ENCODE measurements around the gene STK32C.
"Not testable (repeated sequence)": the region's sequence is repeated elsewhere in the genome, so short reads cannot be mapped to it uniquely, and the experiment has no call there.

Gene STK32C

GRCh38 chr10:132220061-132220460 lies 87.7 kb downstream of the STK32C start:
- in situ Hi-C loops (cut with MboI; ENCODE audit: low sequenced_read_pairs, unreplicated experiment) = loop anchor here (10.0 to 25.0 kb wide), 3 partner anchors 125 to 417 kb away; no protein-coding TSS in a partner anchor
- no peak for DNase-seq (ENCODE audit: low spot score)
- no peak for TF ChIP-seq CTCF (IDR thresholded peaks at IDR 0.05; ENCODE audit: borderline replicate concordance, control extremely low read depth, extremely low read depth, insufficient read depth, missing control alignments)

GRCh38 chr10:132219486-132219885 lies 88.3 kb downstream of the STK32C start:
- no peak for TF ChIP-seq CTCF (IDR thresholded peaks at IDR 0.05; ENCODE audit: borderline replicate concordance, control extremely low read depth, extremely low read depth, insufficient read depth, missing control alignments)
- in situ Hi-C loops (cut with MboI; ENCODE audit: low sequenced_read_pairs, unreplicated experiment) = loop anchor here (25.0 kb wide), 1 partner anchor 418 kb away; no protein-coding TSS in a partner anchor
- no peak for DNase-seq (ENCODE audit: low spot score)

GRCh38 chr10:132216441-132216840 lies 91.3 kb downstream of the STK32C start:
- DNase-seq (ENCODE audit: low spot score) = not testable (repeated sequence)
- in situ Hi-C loops (cut with MboI; ENCODE audit: low sequenced_read_pairs, unreplicated experiment) = loop anchor here (25.0 kb wide), 1 partner anchor 421 kb away; no protein-coding TSS in a partner anchor

GRCh38 chr10:132213917-132214316 lies 93.8 kb downstream of the STK32C start:
- no peak for TF ChIP-seq CTCF (IDR thresholded peaks at IDR 0.05; ENCODE audit: borderline replicate concordance, control extremely low read depth, extremely low read depth, insufficient read depth, missing control alignments)
- in situ Hi-C loops (cut with MboI; ENCODE audit: low sequenced_read_pairs, unreplicated experiment) = loop anchor here (25.0 kb wide), 1 partner anchor 423 kb away; no protein-coding TSS in a partner anchor
- DNase-seq (ENCODE audit: low spot score) = no peak

- in situ Hi-C loops (cut with MboI; ENCODE audit: low sequenced_read_pairs, unreplicated experiment) = loop anchor here (25.0 kb wide), 1 partner anchor 424 kb away; no protein-coding TSS in a partner anchor
- no peak for DNase-seq (ENCODE audit: low spot score)
- no peak for TF ChIP-seq CTCF (IDR thresholded peaks at IDR 0.05; ENCODE audit: borderline replicate concordance, control extremely low read depth, extremely low read depth, insufficient read depth, missing control alignments)
Observed at GRCh38 chr10:132212816-132213215, 94.9 kb downstream of the STK32C start.

GRCh38 chr10:132211246-132211645 lies 96.5 kb downstream of the STK32C start:
- in situ Hi-C loops (cut with MboI; ENCODE audit: low sequenced_read_pairs, unreplicated experiment) = loop anchor here (25.0 kb wide), 1 partner anchor 426 kb away; no protein-coding TSS in a partner anchor
- no peak for DNase-seq (ENCODE audit: low spot score)
- TF ChIP-seq CTCF (IDR thresholded peaks at IDR 0.05; ENCODE audit: borderline replicate concordance, control extremely low read depth, extremely low read depth, insufficient read depth, missing control alignments) = no peak

GRCh38 chr10:132210766-132211165 lies 97.0 kb downstream of the STK32C start:
- TF ChIP-seq CTCF (IDR thresholded peaks at IDR 0.05; ENCODE audit: borderline replicate concordance, control extremely low read depth, extremely low read depth, insufficient read depth, missing control alignments) = no peak
- no peak for DNase-seq (ENCODE audit: low spot score)
- in situ Hi-C loops (cut with MboI; ENCODE audit: low sequenced_read_pairs, unreplicated experiment) = loop anchor here (25.0 kb wide), 1 partner anchor 427 kb away; no protein-coding TSS in a partner anchor

Measured in GM13976 (cell line).